Upper lobe of left lung (tissue), 6 donors: ENCODE measurements around the gene CRTC2. TPM values are rescaled to one million over a fixed set of nuclear protein-coding genes. Genes with fewer than 3 reads are reported as not detected.

ENCODE experiments used
- ATAC-seq, 2 donors: fragments of 200-7000 bp; cut with Tn5 transposase; one replicate each; pipeline ENCODE4 v1.9.1; 2022; ENCODE audit warnings: mild to moderate bottlenecking in 2 of 2, moderate library complexity in 2 of 2; ENCODE audit not compliant: low FRiP score in 2 of 2
- DNase-seq, 2 donors: peaks; one replicate each; pipeline ENCODE4 v3.0.0-alpha.2; 2019 to 2020
- H3K27ac ChIP-seq, 4 donors: fragments of 200-600 bp; sonication (generic); one replicate each; pipeline ENCODE4 v1.5.1; 2016 to 2019
- H3K27me3 ChIP-seq, 4 donors: fragments of 200-600 bp; sonication (generic); one replicate each; pipeline ENCODE4 v1.5.1; 2017 to 2019
- H3K36me3 ChIP-seq, 4 donors: fragments of 200-600 bp; sonication (generic); one replicate each; pipeline ENCODE4 v1.5.1; 2016 to 2019
- H3K4me1 ChIP-seq, 4 donors: fragments of 200-600 bp; sonication (generic); one replicate each; pipeline ENCODE4 v1.5.1; 2018 to 2019
- H3K4me3 ChIP-seq, 4 donors: fragments of 200-600 bp; sonication (generic); one replicate each; pipeline ENCODE4 v1.5.1; 2017 to 2019; ENCODE audit warnings: mild to moderate bottlenecking in 2 of 4, moderate library complexity in 1 of 4
- H3K9me3 ChIP-seq, 4 donors: fragments of 200-600 bp; sonication (generic); one replicate each; pipeline ENCODE4 v1.5.1; 2018 to 2019
- CTCF ChIP-seq, 6 experiments: fragments of 450-650 bp in 4 of 6; fragments of 200-600 bp in 2 of 6; sonication (generic) in 2 of 6; IDR thresholded peaks; one replicate each; pipeline ENCODE4 v1.5.1; 2016 to 2019; ENCODE audit warnings: antibody characterized with exemption in 6 of 6
- EP300 ChIP-seq, 4 donors: sonication (generic); formaldehyde crosslinking; IDR thresholded peaks; one replicate each; pipeline ENCODE4 v1.5.1; 2017; ENCODE audit warnings: antibody characterized with exemption in 4 of 4, control low read depth in 2 of 4
- POLR2A ChIP-seq, 4 donors: fragments of 450-650 bp; IDR thresholded peaks; one replicate each; pipeline ENCODE4 v1.5.1; 2016 to 2017; ENCODE audit warnings: antibody characterized with exemption in 4 of 4, mild to moderate bottlenecking in 2 of 4
- POLR2AphosphoS5 ChIP-seq, 2 donors: sonication (generic); formaldehyde crosslinking; IDR thresholded peaks; one replicate each; pipeline ENCODE4 v1.5.1; 2017; ENCODE audit warnings: antibody characterized with exemption in 2 of 2
- WGBS, 2 donors: methylation state at CpG; one replicate each; pipeline ENCODE4 v1.1.5; 2017 to 2018; 5-methylcytosine and 5-hydroxymethylcytosine counted together
- total RNA-seq, 6 donors: library from RNA; depleted of rRNA in 4 of 6; stranded (reverse); fragments of >200 nt in 4 of 6; gene quantifications; one replicate each; pipeline versions ENCODE4 v1.1.0 to v1.2.1, GENCODE V29; 2016 to 2021
- donor health status: DM: no; HTN: no; CAD: no; lungs with moderate emphysema.
- donor health status: DM: no; HTN: yes; CAD: no; lungs with severe emphysema.

The CRTC2 gene
- total RNA-seq, 6 donors from 2014 or later = 19.4 to 93.2 (median 37.6) TPM

- ATAC-seq (no peak), DNase-seq (no peak)
- H3K9me3 ChIP-seq = no peaks in the 10 kb centered on the region
- H3K36me3 ChIP-seq = peaks cover 3 to 34% (median 25%) of the 10 kb centered on the region in 4 donors
- 94 to 95% methylated on average over 3 of the region's 3 CpGs for WGBS, 2 donors
- H3K27me3 ChIP-seq = no peaks in the 10 kb centered on the region
- no peak overlapping the region for H3K27ac ChIP-seq
- TF ChIP-seq EP300 (IDR thresholded peaks at IDR 0.05) (no peak), CTCF (IDR thresholded peaks at IDR 0.05) (no peak), POLR2A (IDR thresholded peaks at IDR 0.05) (no peak), POLR2AphosphoS5 (IDR thresholded peaks at IDR 0.05) (no peak)
- no peak overlapping the region for H3K4me3 ChIP-seq
- H3K4me1 ChIP-seq = peaks cover 17 to 26% (median 21%) of the 10 kb centered on the region in 4 donors
Observed at GRCh38 chr1:153973071-153973470, 14.7 kb upstream of the CRTC2 start.

GRCh38 chr1:153970346-153970745, 11.9 kb upstream of the CRTC2 start:
- H3K4me3 ChIP-seq = no peak overlapping the region
- ATAC-seq (no peak), DNase-seq (no peak)
- H3K4me1 ChIP-seq = peaks cover 21 to 31% (median 25%) of the 10 kb centered on the region in 4 donors
- 82 to 88% methylated on average over 2 of the region's 2 CpGs for WGBS, 2 donors
- no peaks in the 10 kb centered on the region for H3K27me3 ChIP-seq
- no peak overlapping the region for H3K27ac ChIP-seq
- H3K9me3 ChIP-seq = no peaks in the 10 kb centered on the region
- TF ChIP-seq CTCF (IDR thresholded peaks at IDR 0.05) = no peak
- TF ChIP-seq EP300 (IDR thresholded peaks at IDR 0.05) = no peak
- TF ChIP-seq POLR2A (IDR thresholded peaks at IDR 0.05) = no peak
- no peak for TF ChIP-seq POLR2AphosphoS5 (IDR thresholded peaks at IDR 0.05)
- H3K36me3 ChIP-seq = peaks cover 3 to 26% (median 21%) of the 10 kb centered on the region in 4 donors

- Histone ChIP-seq H3K4me1 (peaks cover 31 to 44% (median 34%) of the 10 kb centered on the region in 4 donors), H3K27ac (peak overlapping the region in 1 of 4 donors; percentile 97), H3K36me3 (peaks cover 0 to 13% (median 7%) of the 10 kb centered on the region in 4 donors), H3K27me3 (no peaks in the 10 kb centered on the region), H3K4me3 (no peak overlapping the region), H3K9me3 (no peaks in the 10 kb centered on the region)
- WGBS, 2 donors = 89 to 90% methylated on average over 2 of the region's 2 CpGs
- DNase-seq = no peak
- no peak for ATAC-seq
- no peak for TF ChIP-seq CTCF (IDR thresholded peaks at IDR 0.05)
- no peak for TF ChIP-seq EP300 (IDR thresholded peaks at IDR 0.05)
- no peak for TF ChIP-seq POLR2AphosphoS5 (IDR thresholded peaks at IDR 0.05)
- no peak for TF ChIP-seq POLR2A (IDR thresholded peaks at IDR 0.05)
Observed at GRCh38 chr1:153968972-153969371, 10.6 kb upstream of the CRTC2 start.

GRCh38 chr1:153968408-153968807, 10.0 kb upstream of the CRTC2 start:
- H3K9me3 ChIP-seq = no peaks in the 10 kb centered on the region
- WGBS, 2 donors = 12% methylated on average over 11 to 13 of the region's 13 CpGs
- no peaks in the 10 kb centered on the region for H3K27me3 ChIP-seq
- ATAC-seq (no peak), DNase-seq (no peak)
- peaks cover 0 to 8% (median 2%) of the 10 kb centered on the region in 4 donors for H3K36me3 ChIP-seq
- peak overlapping the region in 3 of 4 donors; percentile 52 to 62 (median 62) for H3K4me3 ChIP-seq
- H3K27ac ChIP-seq = peak overlapping the region in 3 of 4 donors; percentile 81 to 97 (median 85)
- TF ChIP-seq POLR2A (IDR thresholded peaks at IDR 0.05) (no peak), EP300 (IDR thresholded peaks at IDR 0.05) (no peak), CTCF (IDR thresholded peaks at IDR 0.05) (no peak), POLR2AphosphoS5 (IDR thresholded peaks at IDR 0.05) (no peak)
- peaks cover 34 to 48% (median 35%) of the 10 kb centered on the region in 4 donors for H3K4me1 ChIP-seq

DNA sequence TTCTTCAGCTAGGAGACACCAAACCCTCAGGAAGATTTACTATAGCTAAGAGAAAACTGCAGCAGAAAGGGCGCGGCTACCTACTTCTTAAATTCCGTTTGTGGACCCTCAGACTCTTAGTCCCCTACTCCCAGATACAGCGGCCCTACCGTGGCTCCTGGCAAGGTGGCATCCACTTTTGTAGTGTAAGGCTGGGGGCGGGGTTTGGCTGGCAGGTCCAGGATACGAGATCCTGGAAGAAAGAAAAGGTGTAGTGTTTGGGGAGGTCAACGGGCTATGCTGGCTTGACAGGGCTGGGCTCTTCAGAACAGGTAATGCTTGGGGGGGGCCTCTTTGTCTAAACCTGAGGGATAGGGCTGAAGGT, 9.6 kb upstream of the CRTC2 start:
- Histone ChIP-seq H3K9me3 (no peaks in the 10 kb centered on the region), H3K4me3 (peak overlapping the region in 3 of 4 donors; percentile 52 to 62 (median 62)), H3K27ac (peak overlapping the region; percentile 81 to 97 (median 86)), H3K27me3 (no peaks in the 10 kb centered on the region), H3K36me3 (peaks cover 0 to 4% (median 0%) of the 10 kb centered on the region in 4 donors), H3K4me1 (peaks cover 34 to 48% (median 35%) of the 10 kb centered on the region in 4 donors)
- WGBS, 2 donors = 3 to 9% methylated on average over 8 of the region's 8 CpGs
- ATAC-seq = no peak
- DNase-seq = peak in 1 of 2 donors; percentile 74
- TF ChIP-seq EP300 (IDR thresholded peaks at IDR 0.05) (no peak), CTCF (IDR thresholded peaks at IDR 0.05) (no peak), POLR2A (IDR thresholded peaks at IDR 0.05) (no peak), POLR2AphosphoS5 (IDR thresholded peaks at IDR 0.05) (no peak)
